Endothelial cell of umbilical vein (primary cell): ENCODE data around the gene ADAMTS17. TPM values are rescaled to one million over a fixed set of nuclear protein-coding genes. Genes with fewer than 3 reads are reported as not detected.

Experiments used
- BruUV-seq: library from RNA; stranded (reverse); fragments of 400-500 nt; replicated peaks from 2 replicates; lab custom pipeline; 2021; lab: Mats Ljungman, UMichigan
- CTCF ChIA-PET: fragments of 300-600, 350-600 bp; sonication (Branson Sonifier 250); formaldehyde crosslinking; loops from one replicate; lab custom pipeline; 2021; ENCODE audit warnings: antibody characterized with exemption, inconsistent platforms; lab: Charles Lee
- POLR2A ChIA-PET: fragments of 300-600, 350-600 bp; sonication (Branson Sonifier 250); formaldehyde crosslinking; loops from one replicate; lab custom pipeline; 2021; ENCODE audit warnings: antibody characterized with exemption, inconsistent platforms; lab: Charles Lee
- DNase-seq: peaks from one replicate; pipeline ENCODE4 v3.0.0-alpha.2; 2011; ENCODE audit warnings: low read depth, low spot score
- FAIRE-seq: peaks from 2 replicates; lab custom pipeline; 2011; peaks lifted over from hg19 to GRCh38; lab: Jason Lieb, UNC
- H2AFZ ChIP-seq: 2 replicates; pipeline ENCODE4 v1.6.0; 2012; ENCODE audit warnings: low read depth, low read length, control low read depth, inconsistent platforms
- H3K27ac ChIP-seq: 2 replicates; pipeline ENCODE4 v1.5.1; 2011; ENCODE audit warnings: low read depth, mild to moderate bottlenecking, control low read depth, low read length, moderate library complexity; ENCODE audit not compliant: insufficient read depth
- H3K27me3 ChIP-seq, 2 experiments: 2 replicates each; pipeline versions ENCODE4 v1.6.0 to v1.6.1; 2011; ENCODE audit warnings: low read length in 2 of 2, mixed read lengths in 1 of 2; ENCODE audit not compliant: control insufficient read depth in 2 of 2, insufficient read depth in 2 of 2
- H3K36me3 ChIP-seq, 2 experiments: 2 replicates in 1 of 2; 3 replicates in 1 of 2; pipeline ENCODE4 v1.5.1; 2011; ENCODE audit warnings: low read length in 2 of 2, mild to moderate bottlenecking in 1 of 2, moderate library complexity in 1 of 2; ENCODE audit not compliant: control insufficient read depth in 2 of 2, insufficient read depth in 2 of 2; ENCODE audit errors: extremely low read depth in 1 of 2
- H3K4me1 ChIP-seq: 3 replicates; pipeline ENCODE4 v1.5.1; 2011; ENCODE audit warnings: mild to moderate bottlenecking, low read length; ENCODE audit not compliant: control insufficient read depth, insufficient read depth; ENCODE audit errors: extremely low read depth
- H3K4me2 ChIP-seq: 2 replicates; pipeline ENCODE4 v1.6.1; 2011; ENCODE audit warnings: low read length, control low read depth, mixed read lengths; ENCODE audit not compliant: insufficient read depth
- H3K4me3 ChIP-seq, 3 experiments: fragments of 200-600 bp in 1 of 3; sonication (generic), shearing (Covaris generic) in 1 of 3; replicated peaks in 1 of 3; 2 replicates each; pipeline ENCODE4 v1.5.1; 2011 to 2016; ENCODE audit warnings: control low read depth in 3 of 3, low read length in 3 of 3, mild to moderate bottlenecking in 2 of 3, inconsistent platforms in 1 of 3, low read depth in 1 of 3, moderate library complexity in 1 of 3; ENCODE audit not compliant: insufficient read depth in 1 of 3
- H3K79me2 ChIP-seq: 2 replicates; pipeline ENCODE4 v1.6.0; 2012; ENCODE audit warnings: low read length, inconsistent platforms; ENCODE audit not compliant: control insufficient read depth, insufficient read depth
- H3K9ac ChIP-seq: replicated peaks from 2 replicates; pipeline ENCODE3; 2011; ENCODE audit warnings: low read length, control low read depth; ENCODE audit not compliant: insufficient read depth; ENCODE audit errors: extremely low read depth
- H3K9me1 ChIP-seq: replicated peaks from 3 replicates; pipeline ENCODE4 v1.6.0; 2011; ENCODE audit warnings: mild to moderate bottlenecking, low read length; ENCODE audit not compliant: control insufficient read depth, insufficient read depth; ENCODE audit errors: extremely low read depth
- H3K9me3 ChIP-seq: replicated peaks from 2 replicates; pipeline ENCODE4 v1.5.1; 2012; ENCODE audit warnings: low read length, inconsistent platforms; ENCODE audit not compliant: control insufficient read depth, insufficient read depth
- H4K20me1 ChIP-seq: replicated peaks from 2 replicates; pipeline ENCODE3; 2011; ENCODE audit warnings: mild to moderate bottlenecking, low read length; ENCODE audit not compliant: control insufficient read depth, insufficient read depth; ENCODE audit errors: extremely low read depth
- CTCF ChIP-seq, 2 donors: IDR thresholded peaks; 1 replicate in 1 of 2; 2 replicates in 1 of 2; pipeline ENCODE4 v1.5.1; 2011; ENCODE audit warnings: low read length in 2 of 2, mild to moderate bottlenecking in 2 of 2, moderate library complexity in 2 of 2, control low read depth in 1 of 2, inconsistent platforms in 1 of 2, low read depth in 1 of 2; ENCODE audit not compliant: insufficient read depth in 1 of 2; ENCODE audit errors: extremely low read depth in 1 of 2
- dilution Hi-C: fragments of 300-500 bp; cut with MboI; formaldehyde crosslinking; loops from one replicate; pipeline ENCODE4 v1.15.0; 2019; ENCODE audit warnings: low sequenced_read_pairs; ENCODE audit not compliant: extremely low pct_ligation_motif_present
- intact Hi-C: fragments of 100-400 bp; cut with micrococcal nuclease; formaldehyde crosslinking; loops from one replicate; pipeline ENCODE4 v1.10.0; 2022
- polyA plus RNA-seq, 4 experiments: library from polyadenylated mRNA; depleted of rRNA in 3 of 4; stranded (reverse) in 3 of 4; unstranded in 1 of 4; fragments of >200 nt; gene quantifications; 2 replicates each; pipeline versions ENCODE4 v1.2.1 to v1.2.3, GENCODE V29; 2011 to 2012; ENCODE audit warnings: missing spikeins in 1 of 4
- total RNA-seq: library from RNA; stranded (reverse); gene quantifications from 2 replicates; pipeline ENCODE4 v1.2.3, GENCODE V29; 2021
- TF ChIP-seq, protein P1 (sequence below): IDR thresholded peaks from 2 replicates; pipeline ENCODE4 v1.6.1; 2011; ENCODE audit not compliant: insufficient read depth, insufficient read length

The ADAMTS17 gene
- total and polyA plus RNA-seq, 2 donors (not counting 3 experiments of a cell fraction or from before 2014, with no cell fraction given) = 0.12 TPM; not detected in 1

GRCh38 chr15:100131321-100132224 is 210.2 kb downstream of the ADAMTS17 start:
- peak overlapping the region; percentile 3 for H3K4me2 ChIP-seq
- no peaks in the 10 kb centered on the region for H3K27me3 ChIP-seq
- CTCF ChIA-PET = interaction anchor here (0.6 to 4.1 kb wide), 10 partner anchors 11 to 859 kb away, joined by 3 to 46 read pairs (median 4); no protein-coding TSS in a partner anchor
- no peaks in the 10 kb centered on the region for H3K79me2 ChIP-seq
- no peak overlapping the region for H3K27ac ChIP-seq
- no peaks in the 10 kb centered on the region for H3K9me3 ChIP-seq
- TF ChIP-seq, protein P1, sequence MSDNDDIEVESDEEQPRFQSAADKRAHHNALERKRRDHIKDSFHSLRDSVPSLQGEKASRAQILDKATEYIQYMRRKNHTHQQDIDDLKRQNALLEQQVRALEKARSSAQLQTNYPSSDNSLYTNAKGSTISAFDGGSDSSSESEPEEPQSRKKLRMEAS = no peak
- TF ChIP-seq CTCF (IDR thresholded peaks at IDR 0.05; ENCODE audit: extremely low read depth in 1 of 2, insufficient read depth in 1 of 2, low read depth in 1 of 2, low read length in 2 of 2) = peak; percentile 34 to 52
- H4K20me1 ChIP-seq = no peaks in the 10 kb centered on the region
- H3K4me1 ChIP-seq = no peaks in the 10 kb centered on the region
- DNase-seq (peak; percentile 25), FAIRE-seq (no peak)
- dilution Hi-C loops (no loop called here), intact Hi-C loops (loop anchor here (1.0 to 2.0 kb wide), 2 partner anchors 20 to 203 kb away; no protein-coding TSS in a partner anchor)
- H3K36me3 ChIP-seq = no peaks in the 10 kb centered on the region
- H2AFZ ChIP-seq = peak overlapping the region; percentile 8
- no peak overlapping the region for H3K9ac ChIP-seq
- no TSS peak for BruUV-seq
- no peaks in the 10 kb centered on the region for H3K9me1 ChIP-seq
- POLR2A ChIA-PET = no interaction called here
- H3K4me3 ChIP-seq = peak overlapping the region in 1 of 3 experiments; percentile 16
